NCI-H524 treated with DMSO at 0.1 percent for 48 hours (cell line): ENCODE results near the gene ELL2.

Experiments used
- DNase-seq: peaks from one replicate; lab custom pipeline; 2025; lab: John Stamatoyannopoulos, UW

ELL2 gene

GRCh38 chr5:95983080-95983479, 21.4 kb upstream of the ELL2 start:
- DNase-seq, result no peak

DNA sequence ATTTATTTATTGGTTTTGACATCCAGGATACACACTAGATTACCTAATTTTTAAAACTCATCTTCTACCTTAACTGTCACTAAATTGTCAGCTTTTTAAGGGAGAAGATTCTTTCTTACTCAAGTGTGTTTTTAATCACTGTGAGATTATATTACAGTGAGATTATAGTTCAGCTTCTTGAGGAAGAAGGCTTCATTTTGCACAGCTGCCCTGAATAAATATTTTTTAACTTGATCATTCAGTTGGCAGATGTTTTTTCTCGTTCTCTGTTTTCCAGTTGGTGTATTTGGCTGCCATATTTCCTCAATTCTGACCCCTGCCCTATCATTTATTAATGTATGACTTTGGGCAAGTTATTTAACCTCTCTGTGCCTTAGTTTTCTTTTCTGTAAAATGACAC, 15.0 kb upstream of the ELL2 start:
- DNase-seq, result no peak

DNA sequence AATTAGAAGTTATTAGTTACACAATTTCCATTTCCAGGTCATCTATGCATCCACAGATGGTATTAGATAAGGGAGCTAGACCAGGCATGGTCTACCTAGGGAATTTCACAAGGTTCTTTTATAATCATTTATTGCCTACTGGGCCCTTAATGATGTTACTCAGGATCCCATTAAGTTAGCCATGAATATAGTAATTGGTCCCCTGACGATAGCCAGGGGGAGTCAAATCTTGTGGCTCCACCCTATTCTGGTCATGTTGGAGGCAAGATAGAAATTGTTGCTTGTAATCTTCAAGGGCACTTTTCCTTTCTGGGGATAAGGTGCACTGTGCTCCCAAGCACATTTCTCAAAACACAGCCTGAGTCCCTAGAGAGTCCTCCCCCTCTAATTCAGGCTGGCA, 14.1 kb upstream of the ELL2 start:
- DNase-seq, result no peak

DNA sequence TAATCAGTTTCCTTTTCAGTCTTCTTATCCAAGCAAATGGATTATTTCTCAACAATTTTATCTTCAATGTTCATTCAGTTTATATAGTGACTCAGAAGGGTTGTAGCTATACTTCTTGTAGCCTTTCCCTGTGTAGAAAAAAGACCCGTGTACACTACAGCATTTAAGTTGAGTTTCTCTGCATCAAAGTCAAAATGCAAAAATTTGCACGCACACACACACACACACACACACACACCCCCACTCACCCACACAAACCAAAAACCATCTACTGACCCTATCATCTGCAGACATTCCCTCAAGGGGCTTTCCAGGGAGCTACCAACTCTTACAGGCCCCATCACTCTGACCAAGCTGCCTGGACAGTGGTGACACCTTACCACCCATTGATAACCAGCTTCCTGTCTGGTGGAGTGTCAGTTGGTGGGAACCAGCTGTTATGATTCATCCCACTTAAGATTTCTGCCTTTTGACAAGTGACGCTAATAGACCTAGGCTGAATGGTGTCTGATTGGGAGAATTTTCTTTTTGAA, 12.2 kb upstream of the ELL2 start:
- no peak for DNase-seq

DNA sequence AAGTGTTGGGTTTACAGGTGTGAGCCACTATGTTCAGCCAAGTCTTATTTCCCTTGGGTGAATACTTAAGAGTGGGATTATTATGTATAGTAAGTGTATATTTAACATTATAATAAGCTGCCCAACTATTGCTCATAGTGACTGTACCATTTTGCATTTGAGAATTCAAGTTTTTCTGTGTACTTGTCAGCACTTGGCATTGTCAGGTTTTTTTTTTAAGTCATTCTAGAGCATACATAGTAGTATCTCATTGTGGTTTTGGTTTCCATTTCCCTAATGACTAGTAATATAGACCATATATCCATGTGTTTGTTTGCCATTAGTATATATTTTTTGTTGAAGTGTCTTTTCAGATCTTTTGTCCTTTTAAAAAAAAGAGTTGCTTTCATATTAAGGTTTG, 10.5 kb upstream of the ELL2 start:
- no peak for DNase-seq

DNA sequence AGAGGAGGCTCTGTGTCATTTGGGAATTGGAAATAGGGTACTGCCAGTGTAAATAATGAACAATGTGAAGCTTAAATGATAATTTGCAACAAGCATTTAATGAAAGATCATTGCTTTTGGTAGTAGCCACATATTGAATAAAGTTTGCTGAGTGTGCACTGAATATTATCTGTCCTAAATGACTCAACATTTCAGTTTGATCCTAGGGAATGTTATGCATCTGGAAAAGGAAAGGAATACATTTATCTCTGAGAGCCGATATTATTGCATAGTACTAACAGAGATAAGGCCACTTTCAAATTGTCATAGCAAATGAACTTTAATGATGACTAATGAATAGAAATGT, 8.7 kb upstream of the ELL2 start:
- DNase-seq, result no peak

- DNase-seq, result no peak
These were observed 8.2 kb upstream of the ELL2 start for GRCh38 chr5:95969651-95970358.

DNA sequence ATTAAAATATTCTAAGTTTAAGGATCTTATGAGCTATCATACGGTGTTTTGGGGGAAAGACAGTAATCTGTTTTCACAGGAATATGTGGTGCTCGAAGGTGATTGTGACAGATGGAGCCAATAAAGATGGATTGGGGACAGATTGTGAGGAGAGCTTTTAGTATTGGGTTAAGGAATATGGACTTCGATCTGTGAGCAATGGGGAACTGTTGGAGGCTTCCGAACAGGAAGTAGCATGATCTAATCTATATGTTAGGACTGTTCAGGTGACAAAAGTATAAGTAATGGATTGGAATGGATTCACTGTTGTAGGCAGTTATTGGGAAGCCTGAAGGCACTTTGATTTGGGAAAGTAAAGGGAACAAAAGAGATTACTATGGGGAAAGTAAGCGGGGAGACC, 7.4 kb upstream of the ELL2 start:
- DNase-seq, result no peak

DNA sequence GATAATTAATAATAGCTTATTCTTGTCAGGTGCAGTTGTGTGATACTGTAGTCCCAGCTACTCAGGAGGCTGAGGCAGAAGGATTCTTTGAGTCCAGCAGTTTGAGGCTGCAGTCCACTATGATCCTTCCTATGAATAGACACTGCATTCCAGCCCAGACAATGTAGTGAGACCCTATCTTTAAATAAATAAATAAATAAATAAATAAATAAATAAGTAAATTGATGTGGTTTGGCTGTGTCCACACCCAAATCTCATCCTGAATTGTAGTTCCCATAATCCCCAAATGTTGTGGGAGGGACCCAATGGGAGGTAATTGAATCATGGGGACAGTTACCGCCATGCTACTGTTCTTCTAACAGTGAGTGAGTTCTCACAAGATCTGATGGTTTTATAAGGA, 5.6 kb upstream of the ELL2 start:
- no peak for DNase-seq

DNA sequence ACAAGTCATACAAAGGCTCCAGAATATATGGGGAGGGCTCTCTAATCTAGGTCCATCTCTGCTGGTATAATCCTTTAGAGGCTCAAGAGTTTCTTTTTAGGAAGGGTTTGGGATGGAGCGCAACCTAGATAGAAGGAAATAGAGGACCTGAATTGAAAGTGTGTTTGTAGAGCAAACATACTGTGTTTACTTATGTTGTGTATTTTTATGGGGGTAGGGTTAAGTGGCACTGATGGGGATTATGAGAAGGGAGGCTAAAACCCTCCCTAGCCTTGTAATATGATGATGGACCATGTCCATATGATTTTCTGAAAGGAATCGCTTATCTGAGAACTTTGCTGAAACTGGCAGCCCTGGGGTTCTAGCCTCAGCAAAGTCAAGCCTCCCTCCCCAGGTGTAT, 4.4 kb upstream of the ELL2 start:
- DNase-seq, result no peak

DNA sequence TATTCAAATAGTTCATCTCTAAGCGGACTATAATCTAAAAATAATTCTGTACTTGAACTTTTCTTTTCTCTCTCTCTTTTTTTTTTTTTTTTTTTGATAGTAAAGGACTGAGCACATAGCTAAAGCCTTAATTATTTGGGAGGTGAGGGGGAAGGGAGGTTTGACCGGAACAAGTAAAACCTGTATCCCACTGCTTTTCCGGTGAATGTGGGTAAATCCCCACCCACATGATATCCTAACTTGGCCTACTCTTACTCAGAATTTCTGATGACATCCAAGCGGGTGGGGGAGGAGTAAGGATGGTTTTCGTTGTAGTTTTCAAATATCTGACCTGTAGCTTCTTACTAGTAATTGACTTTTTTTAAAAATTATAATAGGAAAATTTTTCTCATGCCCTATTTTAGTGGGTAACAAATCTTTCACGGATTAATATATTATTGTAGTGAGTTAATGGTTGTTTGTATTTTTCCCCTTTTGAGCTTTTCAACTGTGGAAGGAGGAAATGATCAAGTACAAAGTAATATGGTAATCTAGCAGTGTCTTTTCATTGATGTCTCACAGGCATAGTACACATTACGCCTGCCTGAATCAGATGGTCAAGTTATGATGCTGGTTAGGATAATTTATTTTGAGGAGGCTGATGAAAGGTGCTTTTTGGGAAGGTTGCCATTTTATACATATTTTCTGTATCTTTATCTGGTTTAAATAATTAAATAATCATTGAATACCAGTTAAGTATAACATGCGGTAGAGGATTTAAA, 2.2 kb upstream of the ELL2 start:
- DNase-seq, result no peak

DNA sequence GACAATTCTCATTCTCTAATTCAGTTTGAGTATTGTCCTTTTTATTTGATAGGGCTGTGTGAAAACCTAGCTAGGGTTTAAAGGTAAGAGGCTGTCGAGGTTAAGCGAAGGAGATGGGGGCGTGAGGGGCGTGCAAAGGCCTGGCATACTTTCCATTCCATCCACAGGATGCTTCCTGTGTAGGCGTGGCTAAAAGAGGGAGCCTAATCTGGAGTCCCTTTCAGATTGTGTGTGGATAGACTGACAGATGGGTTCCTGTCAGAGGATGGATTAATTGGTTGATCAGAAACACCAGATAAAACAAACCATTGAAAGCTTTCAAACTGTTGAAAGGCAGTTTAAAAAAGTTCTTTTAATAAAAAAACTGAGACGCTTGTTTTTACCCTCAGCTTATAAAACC, 1.1 kb upstream of the ELL2 start:
- DNase-seq, result no peak

DNA sequence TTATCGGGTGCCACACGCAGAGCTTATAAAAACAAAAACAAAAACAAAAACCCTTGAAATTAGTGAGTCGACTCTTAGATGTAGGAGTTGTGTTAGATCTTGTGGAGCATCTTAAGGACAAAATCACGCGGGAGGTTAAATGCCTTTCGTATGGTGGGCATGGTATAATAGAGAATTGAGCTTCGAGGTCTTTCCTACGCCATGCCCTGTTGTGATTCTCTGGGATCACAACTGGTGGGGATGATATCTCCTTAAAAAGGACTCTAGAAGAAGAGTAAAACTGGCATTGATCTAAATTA, 773 bp upstream of the ELL2 start:
- DNase-seq, result no peak

DNA sequence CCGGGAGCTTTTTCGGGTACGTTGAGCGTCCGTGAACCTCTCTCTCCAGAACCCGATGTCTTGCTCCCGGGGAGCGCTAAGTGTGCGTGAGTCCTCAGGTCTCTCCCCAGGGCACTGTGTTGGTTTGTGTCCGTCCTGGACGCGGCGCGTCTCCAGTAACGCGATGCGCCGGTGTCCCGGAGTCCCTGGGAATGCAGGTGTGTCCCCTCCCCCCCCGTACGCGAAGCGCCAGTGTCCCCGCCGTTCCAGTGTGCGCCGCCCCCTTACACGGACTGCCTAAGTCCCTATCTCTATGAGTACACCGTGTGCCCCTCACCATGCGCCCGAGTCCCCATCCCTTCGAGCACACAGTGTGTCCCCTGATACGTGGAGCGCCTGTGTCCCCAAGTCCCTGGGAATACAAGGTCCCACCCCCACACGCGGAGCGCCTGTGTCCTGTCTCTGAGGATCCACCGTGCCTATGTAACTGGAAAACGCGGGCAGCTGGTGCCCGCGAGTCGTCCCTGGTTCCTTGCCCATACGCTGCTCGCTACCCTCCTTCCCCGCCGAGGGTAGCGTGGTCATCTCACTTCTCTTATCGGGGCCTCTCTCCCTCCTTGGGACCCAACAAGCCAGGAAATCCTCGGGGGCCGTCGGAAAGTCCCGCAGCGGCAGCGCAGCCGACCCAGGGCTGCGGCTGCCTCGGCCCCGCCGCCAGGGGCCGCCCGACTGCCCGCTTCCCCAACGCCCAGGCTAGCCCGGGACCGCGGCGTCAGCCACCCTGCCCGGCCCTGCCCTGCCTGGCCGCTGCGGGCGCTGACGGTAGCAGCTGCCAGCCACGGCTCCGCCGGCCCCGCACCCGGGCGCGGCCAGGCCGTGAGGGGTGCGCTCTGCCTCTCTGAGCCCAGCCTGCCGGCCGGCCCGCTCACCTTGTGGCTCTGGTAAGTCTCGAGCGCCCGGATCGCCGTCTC, 709 bp downstream of the ELL2 start:
- DNase-seq, result no peak

DNA sequence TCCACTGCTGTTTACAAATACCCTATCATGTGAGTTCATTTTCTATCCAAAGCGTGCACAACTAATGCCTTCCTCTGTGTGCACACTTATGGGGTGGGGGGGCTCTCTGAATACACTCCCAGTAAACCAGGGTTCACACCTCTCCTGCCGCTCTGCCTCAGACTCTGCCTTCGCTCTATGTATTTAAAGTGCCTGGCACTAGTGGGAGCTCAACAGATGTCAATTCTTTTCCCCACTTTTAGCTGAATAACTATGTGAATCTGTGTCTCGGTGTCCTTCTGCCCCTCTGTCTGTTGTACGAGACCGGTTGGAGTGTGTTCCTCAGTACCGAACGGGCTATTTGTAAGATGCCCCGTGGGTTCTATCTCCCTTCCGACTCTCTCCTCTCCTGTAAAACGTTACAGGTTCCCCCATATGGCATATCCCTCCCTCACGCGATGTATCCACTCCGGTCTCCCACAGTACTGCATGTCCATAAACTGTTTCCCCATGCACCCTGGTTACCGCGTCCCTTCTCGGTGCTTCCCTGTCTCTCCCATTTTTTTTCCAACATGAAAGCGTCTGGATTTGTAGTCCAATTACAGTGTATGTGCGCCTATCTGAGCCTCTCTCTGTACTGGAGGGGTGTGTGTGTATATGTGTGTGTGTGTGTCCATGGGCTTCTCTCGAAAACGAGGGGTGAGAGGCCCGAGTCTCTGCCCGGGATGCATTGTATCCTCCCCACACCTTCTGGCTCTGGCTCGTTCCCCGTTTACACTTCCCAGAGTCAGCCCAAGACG, 1.6 kb downstream of the ELL2 start:
- DNase-seq, result no peak

DNA sequence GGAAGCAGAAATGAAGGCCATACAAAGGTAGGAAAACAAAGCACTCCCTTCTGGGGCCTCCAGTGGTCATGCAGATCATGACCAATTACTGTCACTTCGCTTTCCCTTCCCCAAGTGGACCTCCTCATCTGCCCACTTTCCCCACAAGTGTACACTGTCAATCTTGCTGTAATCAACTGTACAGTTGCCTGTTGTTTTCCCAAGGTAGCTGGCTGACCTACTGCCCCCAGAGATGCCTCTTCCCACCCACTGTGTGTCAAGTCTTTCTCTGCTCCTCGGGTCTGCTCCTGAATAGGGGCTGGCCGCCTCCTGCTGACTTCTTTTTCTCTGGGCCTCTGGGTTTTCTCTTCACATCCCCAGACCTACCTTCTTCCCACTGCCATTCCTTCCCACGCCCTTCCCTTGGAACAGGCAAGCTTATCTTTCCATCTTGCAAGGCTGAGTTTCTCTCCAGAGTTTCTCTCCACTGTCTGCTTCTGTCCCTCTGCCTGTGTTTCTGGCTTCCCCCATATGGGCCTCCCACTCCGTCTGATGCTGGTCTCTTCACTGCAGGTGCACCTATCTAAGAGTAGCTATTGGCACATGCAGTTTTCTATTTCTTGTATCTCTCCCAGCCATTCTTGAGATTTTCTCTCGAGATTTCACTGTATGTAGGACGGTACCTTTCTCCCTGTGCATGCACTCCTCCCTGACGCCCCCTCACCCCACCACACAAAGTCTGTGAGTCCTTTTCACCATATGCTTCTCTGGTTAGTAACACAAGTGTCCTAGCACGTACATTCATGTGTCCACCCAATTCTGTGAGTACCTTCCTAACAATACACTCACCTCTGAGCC, 2.4 kb downstream of the ELL2 start:
- no peak for DNase-seq

DNA sequence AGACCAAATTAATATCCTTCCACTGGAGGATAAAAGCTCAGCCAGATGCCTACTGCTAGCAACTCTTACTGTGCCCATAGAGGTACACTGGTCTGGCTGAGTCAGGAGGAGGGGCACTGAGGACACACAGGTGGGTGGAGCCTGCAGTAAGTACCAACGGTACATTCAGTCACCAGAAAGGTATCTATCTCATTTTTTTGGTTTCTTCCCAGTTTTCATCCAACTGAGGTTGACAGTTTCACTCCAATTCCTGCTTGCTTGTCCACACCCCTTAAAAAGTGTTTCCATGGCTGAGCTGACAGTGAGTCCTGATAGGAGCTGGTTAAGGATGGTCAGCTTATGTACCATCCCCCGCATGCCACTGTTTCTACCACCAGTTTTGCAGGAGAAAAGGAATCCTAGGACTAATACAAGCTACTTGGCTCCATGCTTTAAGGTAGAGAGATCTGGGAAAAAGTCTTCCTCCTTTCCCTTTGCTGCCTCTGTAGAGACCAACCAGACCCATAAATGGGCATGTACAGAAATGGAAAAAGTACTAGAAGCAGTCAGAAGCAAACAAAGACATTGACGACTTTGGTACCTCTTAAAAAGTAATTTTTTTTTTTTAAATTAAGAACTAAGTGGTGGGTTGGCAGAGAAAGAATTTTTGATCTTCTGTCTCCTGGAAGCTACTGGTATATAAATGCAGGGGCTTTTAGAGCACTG, 3.2 kb downstream of the ELL2 start:
- DNase-seq, result no peak

DNA sequence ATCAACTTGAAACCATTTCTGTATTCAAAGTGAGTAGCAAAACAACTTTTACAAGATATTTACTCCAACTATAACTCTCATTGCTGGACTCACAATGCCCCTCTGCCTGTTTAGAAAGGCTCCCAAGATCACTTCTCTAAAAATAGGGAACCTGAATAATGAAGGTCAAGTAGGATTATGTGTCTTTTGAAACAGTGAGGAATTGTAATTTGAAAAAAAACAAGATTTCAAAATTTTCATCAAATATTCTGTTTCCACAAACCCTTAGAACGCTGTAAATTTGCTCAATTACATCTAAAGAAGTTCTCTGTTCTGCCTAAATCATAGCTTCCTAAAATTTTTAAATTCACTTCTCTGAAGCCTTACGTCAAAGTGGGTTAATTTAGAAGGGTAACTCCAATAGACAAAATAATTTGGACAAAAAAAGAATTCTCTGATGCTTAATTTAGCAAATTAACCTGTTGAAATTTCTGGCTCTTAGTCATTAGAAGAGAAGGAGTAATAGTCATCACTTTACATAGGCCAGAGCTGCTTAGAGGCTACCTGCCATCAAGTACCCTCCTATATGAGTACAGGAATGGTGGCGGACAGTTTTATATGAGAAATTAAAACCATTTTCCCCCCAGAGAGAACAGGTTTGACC, 4.0 kb downstream of the ELL2 start:
- no peak for DNase-seq

DNA sequence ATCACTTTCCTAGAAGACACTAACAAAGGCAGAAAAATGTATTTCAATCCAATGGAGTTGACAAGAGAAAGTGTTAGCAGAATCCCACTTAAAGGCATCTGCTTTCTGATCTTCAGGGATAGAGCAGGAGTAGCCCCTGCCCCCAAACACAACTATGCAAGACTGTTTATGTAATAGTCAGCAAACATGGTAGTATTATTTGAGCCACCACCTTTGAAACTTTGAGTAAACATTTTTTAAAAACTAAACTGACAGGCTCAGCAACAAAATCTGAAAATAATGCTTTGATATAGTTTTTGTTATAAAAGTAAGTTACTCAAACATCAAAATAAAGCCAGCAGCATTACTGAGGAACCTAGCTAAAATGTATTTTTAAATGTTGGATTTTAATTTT, 4.8 kb downstream of the ELL2 start:
- DNase-seq, result no peak
